Ectodermal cell (in vitro differentiated cells): ENCODE measurements around the gene PSG1.
"Not testable (repeated sequence)": the region's sequence is repeated elsewhere in the genome, so short reads cannot be mapped to it uniquely, and the experiment has no call there.

Experiments
- H3K27ac ChIP-seq: 2 replicates; pipeline ENCODE4 v1.7.0; 2013; ENCODE audit warnings: mild to moderate bottlenecking, low read depth, low read length; ENCODE audit not compliant: insufficient read depth, poor library complexity, severe bottlenecking
- H3K27me3 ChIP-seq: 2 replicates; pipeline ENCODE4 v1.7.0; 2013; ENCODE audit warnings: mild to moderate bottlenecking, low read length; ENCODE audit not compliant: insufficient read depth, control insufficient read depth, poor library complexity, severe bottlenecking
- H3K36me3 ChIP-seq: one replicate; pipeline ENCODE4 v1.7.0; 2013; ENCODE audit warnings: low read length; ENCODE audit not compliant: control insufficient read depth, insufficient read depth
- H3K4me1 ChIP-seq: one replicate; pipeline ENCODE4 v1.7.0; 2013; ENCODE audit warnings: low read length; ENCODE audit not compliant: control insufficient read depth, insufficient read depth
- H3K4me3 ChIP-seq: 2 replicates; pipeline ENCODE4 v1.7.0; 2013; ENCODE audit warnings: low read depth, low read length, control low read depth; ENCODE audit not compliant: insufficient read depth
- H3K9me3 ChIP-seq: 2 replicates; pipeline ENCODE4 v1.7.0; 2013; ENCODE audit warnings: mild to moderate bottlenecking, low read length, moderate library complexity; ENCODE audit not compliant: control insufficient read depth
- WGBS, 2 experiments: methylation state at CpG; one replicate each; pipeline ENCODE4 v1.1.7; 2013; ENCODE audit warnings: missing lambda C conversion rate in 2 of 2; 5-methylcytosine and 5-hydroxymethylcytosine counted together

PSG1 gene

DNA sequence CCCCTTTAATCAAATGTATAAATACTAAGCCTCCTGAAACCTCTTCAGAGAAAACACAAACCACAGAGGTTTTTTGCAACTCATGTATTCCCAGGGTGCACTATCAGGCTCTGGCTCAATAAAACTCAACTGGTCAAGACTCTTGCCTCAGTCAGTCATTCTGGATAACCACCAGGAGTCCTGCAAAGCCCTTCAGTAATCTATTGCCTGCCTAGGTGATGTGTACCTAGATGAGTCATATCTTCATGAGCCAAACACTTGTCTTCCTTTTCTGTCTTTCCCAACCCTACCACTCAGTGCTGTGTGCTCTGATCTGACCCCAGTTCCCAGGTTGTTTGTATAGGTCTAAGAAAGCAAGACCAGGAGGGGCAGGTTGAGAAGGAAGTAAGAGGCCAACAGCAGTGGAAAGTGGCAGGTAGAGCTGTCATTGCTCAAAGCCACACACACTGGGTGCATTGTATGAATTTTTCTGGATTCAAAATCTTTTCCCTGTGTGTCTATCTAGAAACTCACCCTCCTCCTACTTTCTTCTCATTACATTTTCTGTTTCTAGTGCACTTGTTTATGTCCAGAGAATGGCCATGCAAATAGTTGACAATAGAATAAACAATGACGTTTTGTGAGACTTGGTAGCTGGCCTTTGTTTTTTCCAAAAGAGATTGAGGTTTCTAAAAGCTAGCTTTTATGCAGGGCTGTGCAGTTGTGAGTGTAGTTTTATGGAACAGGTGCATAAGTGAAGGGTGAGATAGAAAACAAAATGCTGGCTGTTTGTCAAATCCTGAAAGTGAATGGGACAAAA is 48.1 kb downstream of the PSG1 start:
- no peaks in the 10 kb centered on the region for H3K36me3 ChIP-seq
- no peak overlapping the region for H3K27ac ChIP-seq
- no peaks in the 10 kb centered on the region for H3K4me1 ChIP-seq
- H3K9me3 ChIP-seq = no peaks in the 10 kb centered on the region
- no peaks in the 10 kb centered on the region for H3K27me3 ChIP-seq
- WGBS, 2 experiments = 75 to 87% methylated on average over 1 of the region's 1 CpG
- no peak overlapping the region for H3K4me3 ChIP-seq

DNA sequence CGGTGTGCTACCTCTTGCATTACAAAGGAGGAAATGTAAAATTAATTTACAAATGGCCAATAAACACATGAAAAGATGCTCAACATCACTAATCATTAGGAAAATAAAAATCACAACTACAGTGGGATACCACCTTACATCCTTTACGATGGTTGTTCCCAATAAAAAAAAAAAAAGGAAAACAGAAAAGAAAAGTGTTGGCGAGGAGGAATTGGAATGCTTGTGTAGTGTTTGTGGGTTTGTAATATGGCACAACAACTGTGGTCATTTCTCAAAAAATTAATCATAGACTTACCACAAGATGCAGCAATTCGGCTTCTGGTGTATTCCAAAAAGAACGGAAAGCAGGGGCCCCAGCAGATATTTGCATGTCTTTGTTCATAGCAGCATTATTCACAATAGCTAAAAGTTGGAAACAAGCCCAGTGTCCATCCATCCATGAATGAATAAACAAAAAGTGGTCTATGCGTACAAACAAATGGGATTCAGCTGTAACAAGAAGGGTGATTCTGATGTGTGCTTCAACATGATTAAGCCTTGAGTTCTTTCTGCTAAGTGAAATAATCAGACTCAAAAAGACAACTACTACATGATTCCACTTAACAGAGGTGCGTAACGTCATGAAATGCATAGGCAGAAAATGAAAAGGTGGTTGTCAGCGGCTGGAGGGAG is 58.1 kb downstream of the PSG1 start:
- H3K9me3 ChIP-seq, H3K4me3 ChIP-seq, H3K27ac ChIP-seq, H3K36me3 ChIP-seq, H3K4me1 ChIP-seq, H3K27me3 ChIP-seq: not testable (repeated sequence)
- WGBS, 2 experiments = 94 to 100% methylated on average over 4 to 6 of the region's 9 CpGs

DNA sequence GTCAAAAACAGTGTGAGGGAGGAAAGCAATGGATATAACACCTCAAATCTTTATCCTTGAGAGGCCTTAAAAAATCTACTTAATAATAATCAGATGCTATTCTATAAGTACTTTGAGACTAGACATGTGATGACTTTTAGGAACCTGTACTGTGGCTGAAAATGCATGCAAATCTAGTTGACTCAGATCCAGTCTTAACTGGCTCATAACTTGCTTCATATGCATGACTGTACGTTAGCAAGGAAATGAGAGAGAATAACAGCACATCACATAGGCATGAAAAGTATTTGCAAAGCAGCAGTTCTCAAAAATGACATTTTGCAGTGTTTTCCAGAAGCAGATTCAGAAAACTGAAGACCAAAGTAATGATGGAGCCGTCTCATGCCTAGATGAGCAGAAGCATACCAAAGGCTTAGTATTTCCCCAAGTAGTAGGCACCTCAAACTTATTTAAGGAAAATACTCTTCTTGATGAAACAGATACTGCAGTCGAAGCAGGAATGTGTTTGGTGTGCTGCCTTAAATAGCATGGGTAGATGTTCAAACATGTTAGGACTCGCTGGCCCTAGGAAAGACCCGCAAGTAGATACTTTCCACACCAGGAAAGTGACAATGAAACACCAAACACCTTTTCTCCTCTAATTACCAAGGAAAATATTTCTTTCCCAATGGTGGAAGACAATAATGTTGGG is 59.4 kb downstream of the PSG1 start:
- H3K27ac ChIP-seq, H3K9me3 ChIP-seq, H3K4me1 ChIP-seq, H3K36me3 ChIP-seq, H3K27me3 ChIP-seq, H3K4me3 ChIP-seq: not testable (repeated sequence)
- 81 to 87% methylated on average over 3 to 5 of the region's 5 CpGs for WGBS, 2 experiments

DNA sequence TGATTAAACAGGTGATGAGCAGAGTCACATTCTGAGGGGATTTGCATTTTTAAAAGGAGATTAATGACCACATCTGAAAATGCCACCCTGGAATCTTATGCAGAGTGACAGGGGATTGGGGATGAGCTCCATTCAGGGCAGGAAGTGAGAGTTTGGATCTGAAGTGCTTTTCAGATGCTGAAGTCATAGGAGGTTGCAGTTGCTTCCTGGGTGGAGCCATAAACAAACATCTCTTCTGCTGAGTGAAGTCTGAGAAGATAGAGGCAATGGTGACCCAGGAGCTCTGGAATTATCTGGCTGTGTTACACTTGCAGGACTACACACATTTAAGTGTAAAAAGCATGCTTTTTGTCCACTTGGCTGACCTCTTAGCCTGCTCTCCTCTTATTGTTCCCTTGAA is 62.6 kb downstream of the PSG1 start:
- Histone ChIP-seq H3K4me3 (no peak overlapping the region), H3K27me3 (no peaks in the 10 kb centered on the region), H3K4me1 (no peaks in the 10 kb centered on the region)

More for the DNA sequence above, 62.6 kb downstream of the PSG1 start:
- no peaks in the 10 kb centered on the region for H3K36me3 ChIP-seq
- no peaks in the 10 kb centered on the region for H3K9me3 ChIP-seq
- H3K27ac ChIP-seq = no peak overlapping the region
